Adrenal gland (tissue), 12 donors: ENCODE measurements around the gene THAP12. TPM values are rescaled to one million over a fixed set of nuclear protein-coding genes. Genes with fewer than 3 reads are reported as not detected.

Source experiments
- DNase-seq, 7 donors: peaks; one replicate each; pipeline ENCODE4 v3.0.0-alpha.2; 2019 to 2020
- H3K27ac ChIP-seq, 5 donors: fragments of 200-600 bp; sonication (generic) in 4 of 5; 1 replicate in 3 of 5; 2 replicates in 2 of 5; pipeline versions ENCODE4 v1.5.1 to v1.8.0; 2016 to 2020; ENCODE audit warnings: mild to moderate bottlenecking in 1 of 5
- H3K27me3 ChIP-seq: fragments of 200-600 bp; 2 replicates; pipeline ENCODE4 v1.8.0; 2021
- H3K36me3 ChIP-seq, 2 donors: fragments of 200-600 bp; replicated peaks in 1 of 2; 1 replicate in 1 of 2; 2 replicates in 1 of 2; pipeline versions ENCODE4 v1.5.1 to v1.8.0; 2018 to 2022
- H3K4me1 ChIP-seq, 2 donors: fragments of 200-600 bp; replicated peaks in 1 of 2; 1 replicate in 1 of 2; 2 replicates in 1 of 2; pipeline versions ENCODE4 v1.5.1 to v1.8.0; 2018 to 2021
- H3K4me3 ChIP-seq, 4 donors: fragments of 200-600 bp; sonication (generic) in 3 of 4; one replicate each; pipeline ENCODE4 v1.5.1; 2016 to 2018
- H3K9me3 ChIP-seq, 3 donors: fragments of 200-600 bp; sonication (generic) in 1 of 3; replicated peaks in 1 of 3; 1 replicate in 2 of 3; 2 replicates in 1 of 3; pipeline versions ENCODE4 v1.5.1 to v1.8.0; 2016 to 2021
- CTCF ChIP-seq, 6 experiments: fragments of 450-650 bp in 4 of 6; fragments of 200-600 bp in 2 of 6; sonication (generic) in 1 of 6; IDR thresholded peaks; 1 replicate in 5 of 6; 2 replicates in 1 of 6; pipeline versions ENCODE4 v1.5.1 to v1.8.0; 2016 to 2021; ENCODE audit warnings: antibody characterized with exemption in 6 of 6, mild to moderate bottlenecking in 2 of 6, moderate library complexity in 1 of 6
- POLR2A ChIP-seq, 2 donors: fragments of 450-650 bp; IDR thresholded peaks; one replicate each; pipeline ENCODE4 v1.6.1; 2017; ENCODE audit warnings: antibody characterized with exemption in 2 of 2, mild to moderate bottlenecking in 2 of 2, moderate library complexity in 1 of 2
- WGBS, 4 donors: extraction: QIAGEN DNeasy Blood & Tissue Kit in 2 of 4; methylation state at CpG; one replicate each; pipeline versions ENCODE4 v1.1.5 to v1.1.7; 2013 to 2017; 5-methylcytosine and 5-hydroxymethylcytosine counted together
- intact Hi-C, 2 donors: fragments of 100-400 bp; cut with DNase I; formaldehyde crosslinking; loops; one replicate each; pipeline versions ENCODE4 v1.14.1 to v1.15.0; 2022 to 2023
- polyA plus RNA-seq, 3 donors: library from polyadenylated mRNA; stranded (reverse); fragments of 200-250 nt in 2 of 3; fragments of 350-450 nt in 1 of 3; fragmentation: Illumina TruSeq in 1 of 3; extraction: RNeasy Lipid Tissue Mini Kit (QIAGEN cat#74804) in 1 of 3; gene quantifications; one replicate each; pipeline ENCODE4 v1.2.3, GENCODE V29; 2013 to 2014
- total RNA-seq, 9 donors: library from RNA; depleted of rRNA in 4 of 9; stranded (reverse); fragments of >200 nt in 4 of 9; fragments of 120-200 nt in 1 of 9; fragmentation: NEBNext Ultra II Directional in 1 of 9; extraction: Animal tissue kit (Norgen Biotek cat#: 25700) in 1 of 9; gene quantifications; one replicate each; pipeline versions ENCODE4 v1.1.0 to v1.2.4, GENCODE V29; 2013 to 2023
- donor health status: healthy with polysubstance abuse.
- donor health status: Bipolar disorder and iron deficiency.
- donor health status: DM: yes; HTN: yes; CAD: no.
- donor health status: DM: no; HTN: no; CAD: no.
- donor health status: DM: no; HTN: no; CAD: no.
- donor health status: DM: yes; HTN: yes; CAD: no.

The THAP12 gene
- total and polyA plus RNA-seq, 12 donors: 18.9 to 75.4 (median 42.0) TPM

GRCh38 chr11:76371170-76371569, 9.8 kb downstream of the THAP12 start:
- DNase-seq: peak in 1 of 7 donors; percentile 26
- WGBS, 4 donors: 27 to 46% (median 31%) methylated on average over 3 of the region's 3 CpGs
- H3K4me3 ChIP-seq: no peak overlapping the region
- no peaks in the 10 kb centered on the region for H3K36me3 ChIP-seq
- H3K27me3 ChIP-seq: no peaks in the 10 kb centered on the region
- intact Hi-C loops: no loop called here
- H3K4me1 ChIP-seq: peaks cover 15 to 45% of the 10 kb centered on the region in 2 donors
- H3K9me3 ChIP-seq: no peaks in the 10 kb centered on the region
- peak overlapping the region in 3 of 5 donors; percentile 33 to 62 (median 35) for H3K27ac ChIP-seq
- no peak for TF ChIP-seq POLR2A (IDR thresholded peaks at IDR 0.05)
- no peak for TF ChIP-seq CTCF (IDR thresholded peaks at IDR 0.05)

- TF ChIP-seq CTCF (IDR thresholded peaks at IDR 0.05) (no peak), POLR2A (IDR thresholded peaks at IDR 0.05) (no peak)
- H3K9me3 ChIP-seq: no peaks in the 10 kb centered on the region
- no peak overlapping the region for H3K4me3 ChIP-seq
- H3K27me3 ChIP-seq: no peaks in the 10 kb centered on the region
- WGBS, 4 donors: 61 to 68% (median 63%) methylated on average over 6 of the region's 6 CpGs
- H3K36me3 ChIP-seq: no peaks in the 10 kb centered on the region
- intact Hi-C loops: no loop called here
- DNase-seq: no peak
- peak overlapping the region in 2 of 5 donors; percentile 30 to 38 for H3K27ac ChIP-seq
- peaks cover 17 to 35% of the 10 kb centered on the region in 2 donors for H3K4me1 ChIP-seq
Measured at GRCh38 chr11:76369406-76369805, 11.5 kb downstream of the THAP12 start.

- TF ChIP-seq CTCF (IDR thresholded peaks at IDR 0.05) (no peak), POLR2A (IDR thresholded peaks at IDR 0.05) (no peak)
Measured at GRCh38 chr11:76368490-76368889, 12.4 kb downstream of the THAP12 start.

GRCh38 chr11:76365038-76365679, 15.8 kb downstream of the THAP12 start:
- intact Hi-C loops: no loop called here
- peak in 1 of 7 donors; percentile 9 for DNase-seq
- WGBS, 4 donors: 90 to 94% (median 92%) methylated on average over 16 of the region's 16 CpGs

More at GRCh38 chr11:76368490-76368889, 12.4 kb downstream of the THAP12 start:
- Histone ChIP-seq H3K27ac (no peak overlapping the region), H3K4me3 (no peak overlapping the region), H3K36me3 (no peaks in the 10 kb centered on the region), H3K9me3 (no peaks in the 10 kb centered on the region), H3K4me1 (peaks cover 17 to 35% of the 10 kb centered on the region in 2 donors), H3K27me3 (no peaks in the 10 kb centered on the region)
- 38 to 52% (median 41%) methylated on average over 1 of the region's 1 CpG for WGBS, 4 donors
- DNase-seq: no peak
- intact Hi-C loops: no loop called here

More at GRCh38 chr11:76365038-76365679, 15.8 kb downstream of the THAP12 start:
- H3K4me3 ChIP-seq: no peak overlapping the region
- TF ChIP-seq CTCF (IDR thresholded peaks at IDR 0.05) (no peak), POLR2A (IDR thresholded peaks at IDR 0.05) (no peak)
- H3K36me3 ChIP-seq: no peaks in the 10 kb centered on the region
- H3K9me3 ChIP-seq: no peaks in the 10 kb centered on the region
- H3K27ac ChIP-seq: no peak overlapping the region
- no peaks in the 10 kb centered on the region for H3K27me3 ChIP-seq
- peaks cover 29 to 38% of the 10 kb centered on the region in 2 donors for H3K4me1 ChIP-seq
